Fibroblast of lung (primary cell): ENCODE measurements around the gene FOXI3.

ENCODE experiments used
- CTCF ChIP-seq, 2 donors: IDR thresholded peaks in 1 of 2; conservative IDR thresholded peaks in 1 of 2; 1 replicate in 1 of 2; 2 replicates in 1 of 2; pipeline ENCODE4 v1.5.1; 2011 to 2012; ENCODE audit warnings: low read length in 2 of 2, control low read depth in 1 of 2, inconsistent platforms in 1 of 2, low read depth in 1 of 2, mild to moderate bottlenecking in 1 of 2
- EZH2 ChIP-seq: IDR thresholded peaks from 2 replicates; pipeline ENCODE4 v1.5.1; 2012; ENCODE audit warnings: low read length, control low read depth, mild to moderate bottlenecking; ENCODE audit errors: missing control alignments

GRCh38 chr2:88448248-88448647 is 4.2 kb downstream of the FOXI3 start:
- TF ChIP-seq CTCF (conservative IDR thresholded peaks at IDR 0.05 in 1 of 2, IDR thresholded peaks at IDR 0.05 in 1 of 2; ENCODE audit: low read depth in 1 of 2, low read length in 2 of 2): no peak
- TF ChIP-seq EZH2: no peak
